ENCODE results near the gene TRMT61B.

Gene TRMT61B

DNA sequence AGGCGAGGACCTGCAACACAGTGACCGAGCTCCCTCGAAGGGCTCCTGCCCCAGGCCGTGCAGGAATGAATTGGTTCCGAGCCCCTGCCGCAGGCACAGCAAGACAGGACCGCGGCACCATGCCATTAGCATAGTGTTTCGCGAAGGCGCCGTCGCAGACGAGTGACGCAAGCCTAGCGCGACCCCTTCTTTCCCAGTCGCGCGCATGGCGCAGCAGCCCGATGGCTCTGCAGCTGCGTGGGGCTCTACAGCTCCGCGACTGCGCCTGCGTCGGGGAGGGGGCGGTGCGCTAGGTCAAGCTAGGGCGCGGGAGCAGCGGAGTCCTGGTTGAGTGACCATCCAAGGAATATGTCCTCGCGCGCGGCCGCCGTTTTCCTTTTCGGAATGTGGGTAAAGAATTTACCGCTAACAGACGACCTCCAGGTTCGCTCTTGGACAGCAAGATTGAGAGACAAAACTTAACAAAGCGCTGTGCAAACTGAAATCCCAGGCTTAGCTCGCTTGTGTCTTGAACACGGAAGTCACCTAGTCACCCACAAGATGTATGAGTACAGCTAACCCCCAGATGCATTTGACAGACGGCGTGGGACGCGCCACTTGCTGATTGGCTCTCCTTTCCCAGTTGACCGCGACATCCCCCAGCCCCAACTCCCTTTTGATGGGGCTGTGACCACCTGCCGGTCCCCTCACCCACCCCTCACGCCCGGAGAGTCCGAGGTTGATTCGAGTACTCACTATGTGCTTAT is at the start of gene TRMT61B:
TSS of gene TRMT61B (minus strand) at position 164 of the 746 bp plus-strand sequence. CDS start at position 132, 32 bp downstream.
- no peaks in the 10 kb centered on the region for H4K20me1 ChIP-seq (ENCODE audit: insufficient read depth, low read length)
- H3K27me3 ChIP-seq (ENCODE audit: low read depth, low read length): peaks cover under 1% of the 10 kb centered on the region; the same call in 1 of the 2 replicates
- peaks cover 3% of the 10 kb centered on the region for H3K36me3 ChIP-seq (replicated peaks; ENCODE audit: low read depth, low read length)
- H3K9ac ChIP-seq (ENCODE audit: low read length): peak within 1 kb of the TSS; percentile 74
- peak within 1 kb of the TSS; percentile 51 for H3K27ac ChIP-seq (ENCODE audit: low read length)
- no peak for TF ChIP-seq EZH2phosphoT487 (IDR thresholded peaks at IDR 0.05; ENCODE audit: low read depth)
- TF ChIP-seq, protein P1, sequence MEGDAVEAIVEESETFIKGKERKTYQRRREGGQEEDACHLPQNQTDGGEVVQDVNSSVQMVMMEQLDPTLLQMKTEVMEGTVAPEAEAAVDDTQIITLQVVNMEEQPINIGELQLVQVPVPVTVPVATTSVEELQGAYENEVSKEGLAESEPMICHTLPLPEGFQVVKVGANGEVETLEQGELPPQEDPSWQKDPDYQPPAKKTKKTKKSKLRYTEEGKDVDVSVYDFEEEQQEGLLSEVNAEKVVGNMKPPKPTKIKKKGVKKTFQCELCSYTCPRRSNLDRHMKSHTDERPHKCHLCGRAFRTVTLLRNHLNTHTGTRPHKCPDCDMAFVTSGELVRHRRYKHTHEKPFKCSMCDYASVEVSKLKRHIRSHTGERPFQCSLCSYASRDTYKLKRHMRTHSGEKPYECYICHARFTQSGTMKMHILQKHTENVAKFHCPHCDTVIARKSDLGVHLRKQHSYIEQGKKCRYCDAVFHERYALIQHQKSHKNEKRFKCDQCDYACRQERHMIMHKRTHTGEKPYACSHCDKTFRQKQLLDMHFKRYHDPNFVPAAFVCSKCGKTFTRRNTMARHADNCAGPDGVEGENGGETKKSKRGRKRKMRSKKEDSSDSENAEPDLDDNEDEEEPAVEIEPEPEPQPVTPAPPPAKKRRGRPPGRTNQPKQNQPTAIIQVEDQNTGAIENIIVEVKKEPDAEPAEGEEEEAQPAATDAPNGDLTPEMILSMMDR (IDR thresholded peaks at IDR 0.05; ENCODE audit: low read depth, low read length): no peak
- H3K4me3 ChIP-seq (ENCODE audit: low read length): peak within 1 kb of the TSS; percentile 90
- peak within 1 kb of the TSS; percentile 86 for H2AFZ ChIP-seq (ENCODE audit: low read depth, low read length)
- H3K79me2 ChIP-seq (ENCODE audit: low read length): peaks cover 42% of the 10 kb centered on the region
- H3K9me3 ChIP-seq (ENCODE audit: insufficient read depth, low read length): no peaks in the 10 kb centered on the region
- H3K4me1 ChIP-seq (ENCODE audit: low read length): peaks cover 11% of the 10 kb centered on the region
- peak within 1 kb of the TSS; percentile 79 for H3K4me2 ChIP-seq (ENCODE audit: low read length)

DNA sequence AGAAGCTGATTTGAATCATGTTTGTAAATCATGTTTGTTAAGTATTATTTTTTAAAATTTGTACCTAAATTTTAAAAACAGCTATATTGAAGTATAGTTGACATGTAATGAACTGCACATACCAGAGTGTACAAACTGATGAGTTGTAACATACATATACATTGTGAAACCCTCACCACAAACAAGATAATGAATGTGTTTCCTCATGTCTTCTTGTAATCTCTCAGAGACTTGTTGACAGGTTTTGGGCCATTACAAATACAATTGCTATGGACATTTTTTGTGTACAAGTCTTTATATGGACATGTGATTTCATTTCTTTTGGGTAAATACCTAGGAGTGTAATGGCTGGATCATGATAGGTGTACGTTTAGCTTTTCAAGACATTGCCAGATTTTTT is 45.8 kb upstream of the TRMT61B start:
- H3K4me1 ChIP-seq (ENCODE audit: low read length): no peaks in the 10 kb centered on the region
- H2AFZ ChIP-seq (ENCODE audit: low read depth, low read length): no peak overlapping the region
- H3K79me2 ChIP-seq (ENCODE audit: low read length): peaks cover 91% of the 10 kb centered on the region
- TF ChIP-seq, protein P1 (IDR thresholded peaks at IDR 0.05; ENCODE audit: low read depth, low read length): no peak
- no peak for TF ChIP-seq EZH2phosphoT487 (IDR thresholded peaks at IDR 0.05; ENCODE audit: low read depth)
- H3K4me2 ChIP-seq (ENCODE audit: low read length): no peak overlapping the region
- no peak overlapping the region for H3K4me3 ChIP-seq (ENCODE audit: low read length)
- H3K27me3 ChIP-seq (ENCODE audit: low read depth, low read length): no peaks in the 10 kb centered on the region
- peaks cover 56% of the 10 kb centered on the region for H3K36me3 ChIP-seq (replicated peaks; ENCODE audit: low read depth, low read length)
- no peaks in the 10 kb centered on the region for H3K9me3 ChIP-seq (ENCODE audit: insufficient read depth, low read length)
- H3K27ac ChIP-seq (ENCODE audit: low read length): no peak overlapping the region
- H4K20me1 ChIP-seq (ENCODE audit: insufficient read depth, low read length): peaks cover 34% of the 10 kb centered on the region
- H3K9ac ChIP-seq (ENCODE audit: low read length): no peak overlapping the region

DNA sequence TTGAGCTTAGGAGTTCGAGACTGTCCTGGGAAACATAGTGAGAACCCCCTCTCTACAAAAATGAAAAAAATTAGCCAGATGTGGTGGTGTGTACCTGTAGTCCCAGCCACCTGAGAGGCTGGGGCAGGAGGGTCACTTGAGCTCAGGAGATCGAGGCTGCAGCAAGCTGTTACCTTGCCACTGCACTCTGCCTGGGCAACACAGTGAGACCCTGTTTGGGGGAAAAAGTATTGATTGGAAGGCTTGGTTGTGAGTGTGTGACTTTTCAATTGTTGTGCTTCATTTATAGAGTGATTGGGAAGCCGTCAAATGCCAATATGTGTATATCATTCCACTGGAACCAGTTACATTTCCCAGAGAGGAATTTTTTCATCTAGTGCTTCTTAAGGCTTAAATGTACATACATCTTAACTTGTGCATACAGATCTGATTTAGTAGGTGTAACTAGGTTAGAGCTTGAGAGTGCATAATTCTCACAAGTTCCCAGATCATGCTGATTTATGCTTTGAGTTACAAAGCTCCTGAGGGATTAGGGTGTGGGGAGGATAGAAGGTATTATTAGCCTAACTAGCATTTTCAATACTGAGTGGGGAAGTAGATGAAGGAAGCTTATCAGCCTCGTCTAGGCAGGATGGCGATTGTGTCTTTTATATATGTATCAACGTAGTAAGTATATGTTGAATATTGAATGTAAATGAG is 39.7 kb upstream of the TRMT61B start:
- Histone ChIP-seq H2AFZ (ENCODE audit: low read depth, low read length) (no peak overlapping the region), H3K4me2 (ENCODE audit: low read length) (no peak overlapping the region), H3K9me3 (ENCODE audit: insufficient read depth, low read length) (no peaks in the 10 kb centered on the region), H3K79me2 (ENCODE audit: low read length) (peaks cover 95% of the 10 kb centered on the region), H3K27ac (ENCODE audit: low read length) (no peak overlapping the region), H3K4me3 (ENCODE audit: low read length) (no peak overlapping the region), H3K36me3 (replicated peaks; ENCODE audit: low read depth, low read length) (peaks cover 64% of the 10 kb centered on the region), H3K9ac (ENCODE audit: low read length) (no peak overlapping the region), H3K4me1 (ENCODE audit: low read length) (no peaks in the 10 kb centered on the region), H3K27me3 (ENCODE audit: low read depth, low read length) (no peaks in the 10 kb centered on the region), H4K20me1 (ENCODE audit: insufficient read depth, low read length) (peaks cover 43% of the 10 kb centered on the region)
- TF ChIP-seq EZH2phosphoT487 (IDR thresholded peaks at IDR 0.05; ENCODE audit: low read depth): no peak
- TF ChIP-seq, protein P1 (IDR thresholded peaks at IDR 0.05; ENCODE audit: low read depth, low read length): no peak

DNA sequence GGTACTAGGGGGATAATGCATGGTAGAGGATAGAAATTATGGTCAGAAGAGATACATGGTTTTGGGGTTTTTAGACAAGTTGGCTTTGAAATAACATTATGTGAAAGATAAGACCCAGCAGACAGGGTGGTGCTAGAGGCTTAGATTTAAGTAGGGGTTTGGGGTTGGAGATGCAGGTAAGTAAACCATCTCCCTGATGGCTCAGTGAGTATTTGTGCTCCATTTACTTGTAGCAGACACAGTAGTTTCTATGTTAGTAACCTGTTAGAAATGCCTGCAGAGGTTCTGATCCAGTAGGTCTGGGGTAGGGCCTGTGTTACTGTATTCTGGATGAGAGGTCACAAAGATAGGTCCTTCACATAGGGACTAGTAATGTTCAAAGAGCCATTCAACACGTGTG is 38.1 kb upstream of the TRMT61B start:
- TF ChIP-seq EZH2phosphoT487 (IDR thresholded peaks at IDR 0.05; ENCODE audit: low read depth): no peak
- TF ChIP-seq, protein P1 (IDR thresholded peaks at IDR 0.05; ENCODE audit: low read depth, low read length): no peak
- Histone ChIP-seq H3K27me3 (ENCODE audit: low read depth, low read length) (no peaks in the 10 kb centered on the region), H3K36me3 (replicated peaks; ENCODE audit: low read depth, low read length) (peaks cover 60% of the 10 kb centered on the region), H4K20me1 (ENCODE audit: insufficient read depth, low read length) (peaks cover 58% of the 10 kb centered on the region), H3K27ac (ENCODE audit: low read length) (no peak overlapping the region), H3K9ac (ENCODE audit: low read length) (no peak overlapping the region), H3K4me3 (ENCODE audit: low read length) (no peak overlapping the region), H2AFZ (ENCODE audit: low read depth, low read length) (no peak overlapping the region), H3K79me2 (ENCODE audit: low read length) (peaks cover 96% of the 10 kb centered on the region), H3K9me3 (ENCODE audit: insufficient read depth, low read length) (no peaks in the 10 kb centered on the region), H3K4me1 (ENCODE audit: low read length) (no peaks in the 10 kb centered on the region), H3K4me2 (ENCODE audit: low read length) (no peak overlapping the region)

All from OCI-LY3 (cell line).